MM.1S (cell line): ENCODE results near the gene TWSG1.

Experiments used
- DNase-seq: peaks from one replicate; pipeline ENCODE4 v3.0.0-alpha.2; 2015
- H2AFZ ChIP-seq: fragments of 300-600 bp; sonication (generic); 2 replicates; pipeline ENCODE4 v1.6.0; 2016; ENCODE audit warnings: antibody characterized with exemption, low read length
- H3F3A ChIP-seq: fragments of 300-600 bp; sonication (generic); 2 replicates; pipeline ENCODE4 v1.6.1; 2016; ENCODE audit warnings: mild to moderate bottlenecking, antibody characterized with exemption, low read length, moderate library complexity, mixed read lengths; ENCODE audit not compliant: insufficient read depth
- H3K27ac ChIP-seq: fragments of 300-600 bp; sonication (generic); 2 replicates; pipeline ENCODE4 v1.5.1; 2016; ENCODE audit warnings: mild to moderate bottlenecking, low read length
- H3K27me3 ChIP-seq: fragments of 300-600 bp; sonication (generic); replicated peaks from 2 replicates; pipeline ENCODE4 v1.6.0; 2016; ENCODE audit warnings: low read length; ENCODE audit not compliant: insufficient read depth
- H3K36me3 ChIP-seq: fragments of 300-600 bp; sonication (generic); replicated peaks from 2 replicates; pipeline ENCODE4 v1.6.1; 2016; ENCODE audit warnings: mild to moderate bottlenecking, low read length, mixed read lengths; ENCODE audit not compliant: insufficient read depth
- H3K4me1 ChIP-seq: fragments of 300-600 bp; sonication (generic); 2 replicates; pipeline ENCODE4 v1.6.1; 2016; ENCODE audit warnings: low read length, mixed read lengths
- H3K4me2 ChIP-seq: fragments of 300-600 bp; sonication (generic); 2 replicates; pipeline ENCODE4 v1.6.0; 2016; ENCODE audit warnings: low read depth, low read length
- H3K4me3 ChIP-seq: fragments of 300-600 bp; sonication (generic); 2 replicates; pipeline ENCODE4 v1.5.1; 2016; ENCODE audit warnings: low read length, mixed read lengths
- H3K79me2 ChIP-seq: fragments of 300-600 bp; sonication (generic); 2 replicates; pipeline ENCODE4 v1.6.1; 2016; ENCODE audit warnings: mixed run types, low read length, mixed read lengths
- H3K9ac ChIP-seq: fragments of 300-600 bp; sonication (generic); 2 replicates; pipeline ENCODE4 v1.6.1; 2016; ENCODE audit warnings: low read length, mixed read lengths
- H3K9me2 ChIP-seq: fragments of 300-600 bp; sonication (generic); replicated peaks from 2 replicates; pipeline ENCODE4 v1.6.1; 2016; ENCODE audit warnings: mild to moderate bottlenecking, low read length, mixed read lengths; ENCODE audit not compliant: insufficient read depth
- H3K9me3 ChIP-seq: fragments of 300-600 bp; sonication (generic); replicated peaks from 2 replicates; pipeline ENCODE4 v1.6.1; 2016; ENCODE audit warnings: mild to moderate bottlenecking, low read length, mixed read lengths; ENCODE audit not compliant: insufficient read depth
- H4K20me1 ChIP-seq: fragments of 300-600 bp; sonication (generic); 2 replicates; pipeline ENCODE4 v1.6.1; 2016; ENCODE audit warnings: mild to moderate bottlenecking, low read length, moderate library complexity, mixed read lengths; ENCODE audit not compliant: insufficient read depth
- EZH2 ChIP-seq: fragments of 300-600 bp; sonication (generic); optimal IDR thresholded peaks from 2 replicates; pipeline ENCODE3; 2017; ENCODE audit warnings: low read depth, mild to moderate bottlenecking, antibody characterized with exemption, low read length, mixed read lengths
- EZH2phosphoT487 ChIP-seq: fragments of 300-600 bp; sonication (generic); IDR thresholded peaks from 2 replicates; pipeline ENCODE4 v1.6.1; 2018; ENCODE audit warnings: antibody characterized with exemption, low read length
- TF ChIP-seq, protein P1 (sequence below): fragments of 300-600 bp; sonication (generic); IDR thresholded peaks from 2 replicates; pipeline ENCODE4 v1.5.1; 2016; ENCODE audit warnings: antibody characterized with exemption, low read length, mixed read lengths

Gene TWSG1

DNA sequence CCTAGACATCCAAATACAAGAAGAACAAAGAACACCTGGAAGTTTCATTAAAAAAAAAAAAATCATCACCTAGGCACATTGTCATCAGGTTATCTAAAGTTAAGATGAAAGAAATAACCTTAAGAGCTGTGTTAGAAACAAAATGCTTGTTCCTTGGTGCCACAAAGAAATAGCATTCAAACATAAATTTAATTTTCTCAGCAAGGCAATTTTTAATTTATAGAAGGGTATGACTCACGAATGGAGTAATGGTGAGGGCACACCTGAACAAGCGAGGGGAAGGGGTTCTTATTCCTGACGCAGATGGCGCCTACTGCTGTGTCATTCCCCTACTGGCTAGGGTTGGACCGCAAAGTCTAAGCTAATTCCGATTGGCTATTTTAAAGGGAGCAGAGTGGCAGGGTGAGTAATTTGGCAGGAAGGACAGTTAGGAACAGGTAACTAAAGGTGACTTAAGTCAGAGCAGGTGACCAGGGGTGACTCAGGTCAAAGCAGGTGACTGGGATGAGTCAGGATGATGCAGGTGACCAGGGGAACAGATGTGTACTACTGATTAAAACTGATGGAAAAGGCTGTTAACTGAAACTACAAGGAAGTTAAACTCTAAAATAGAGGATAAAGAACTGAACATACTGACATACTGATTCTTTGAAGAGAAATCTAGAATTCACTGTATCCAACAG, 30.0 kb upstream of the TWSG1 start:
- no peaks in the 10 kb centered on the region for H3K79me2 ChIP-seq
- no peak overlapping the region for H3K27ac ChIP-seq
- TF ChIP-seq, protein P1, sequence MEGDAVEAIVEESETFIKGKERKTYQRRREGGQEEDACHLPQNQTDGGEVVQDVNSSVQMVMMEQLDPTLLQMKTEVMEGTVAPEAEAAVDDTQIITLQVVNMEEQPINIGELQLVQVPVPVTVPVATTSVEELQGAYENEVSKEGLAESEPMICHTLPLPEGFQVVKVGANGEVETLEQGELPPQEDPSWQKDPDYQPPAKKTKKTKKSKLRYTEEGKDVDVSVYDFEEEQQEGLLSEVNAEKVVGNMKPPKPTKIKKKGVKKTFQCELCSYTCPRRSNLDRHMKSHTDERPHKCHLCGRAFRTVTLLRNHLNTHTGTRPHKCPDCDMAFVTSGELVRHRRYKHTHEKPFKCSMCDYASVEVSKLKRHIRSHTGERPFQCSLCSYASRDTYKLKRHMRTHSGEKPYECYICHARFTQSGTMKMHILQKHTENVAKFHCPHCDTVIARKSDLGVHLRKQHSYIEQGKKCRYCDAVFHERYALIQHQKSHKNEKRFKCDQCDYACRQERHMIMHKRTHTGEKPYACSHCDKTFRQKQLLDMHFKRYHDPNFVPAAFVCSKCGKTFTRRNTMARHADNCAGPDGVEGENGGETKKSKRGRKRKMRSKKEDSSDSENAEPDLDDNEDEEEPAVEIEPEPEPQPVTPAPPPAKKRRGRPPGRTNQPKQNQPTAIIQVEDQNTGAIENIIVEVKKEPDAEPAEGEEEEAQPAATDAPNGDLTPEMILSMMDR: no peak
- no peak overlapping the region for H3K4me2 ChIP-seq
- H3K27me3 ChIP-seq: no peaks in the 10 kb centered on the region
- no peak overlapping the region for H2AFZ ChIP-seq
- H3K9me2 ChIP-seq: no peaks in the 10 kb centered on the region
- no peak overlapping the region for H3K9ac ChIP-seq
- no peaks in the 10 kb centered on the region for H3K36me3 ChIP-seq
- H3K4me3 ChIP-seq: no peak overlapping the region
- H3K9me3 ChIP-seq: no peaks in the 10 kb centered on the region
- no peaks in the 10 kb centered on the region for H3K4me1 ChIP-seq
- H4K20me1 ChIP-seq: no peaks in the 10 kb centered on the region
- no peaks in the 10 kb centered on the region for H3F3A ChIP-seq
- DNase-seq: no peak

DNA sequence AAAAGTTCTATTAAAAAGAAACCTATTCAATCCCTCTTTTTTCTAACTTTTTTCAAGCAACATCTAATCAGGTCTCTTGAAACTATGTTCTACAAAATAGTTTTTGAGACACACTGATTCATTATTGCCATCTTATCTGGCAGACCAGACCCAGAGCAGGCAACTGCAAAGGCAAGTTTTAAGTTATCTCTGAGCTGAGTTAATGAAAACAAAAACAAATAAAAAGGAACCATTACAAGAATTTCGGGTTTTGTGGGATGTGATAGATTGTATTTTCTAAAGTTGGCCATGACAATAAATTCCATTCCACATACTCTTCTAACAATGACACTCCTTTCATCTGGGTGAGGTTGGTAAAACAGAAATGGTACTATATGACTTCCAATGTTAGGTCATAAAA, 15.2 kb upstream of the TWSG1 start:
- no peak overlapping the region for H3K27ac ChIP-seq
- H3K4me1 ChIP-seq: no peaks in the 10 kb centered on the region
- no peaks in the 10 kb centered on the region for H3K9me3 ChIP-seq
- no peaks in the 10 kb centered on the region for H3K27me3 ChIP-seq
- no peaks in the 10 kb centered on the region for H3F3A ChIP-seq
- no peak for DNase-seq
- no peaks in the 10 kb centered on the region for H4K20me1 ChIP-seq
- no peak overlapping the region for H3K4me3 ChIP-seq
- H3K9me2 ChIP-seq: no peaks in the 10 kb centered on the region
- no peak overlapping the region for H3K4me2 ChIP-seq
- TF ChIP-seq, protein P1: no peak
- no peak for TF ChIP-seq EZH2phosphoT487
- TF ChIP-seq EZH2: no peak
- no peak overlapping the region for H3K9ac ChIP-seq
- no peaks in the 10 kb centered on the region for H3K36me3 ChIP-seq
- H3K79me2 ChIP-seq: no peaks in the 10 kb centered on the region
- no peak overlapping the region for H2AFZ ChIP-seq

GRCh38 chr18:9321017-9321452, 13.5 kb upstream of the TWSG1 start:
- Histone ChIP-seq H3F3A (no peaks in the 10 kb centered on the region), H3K27ac (no peak overlapping the region), H3K79me2 (no peaks in the 10 kb centered on the region), H3K9ac (no peak overlapping the region), H4K20me1 (no peaks in the 10 kb centered on the region), H3K36me3 (no peaks in the 10 kb centered on the region), H3K27me3 (no peaks in the 10 kb centered on the region), H2AFZ (no peak overlapping the region), H3K4me3 (no peak overlapping the region), H3K9me2 (no peaks in the 10 kb centered on the region), H3K4me2 (no peak overlapping the region), H3K4me1 (no peaks in the 10 kb centered on the region), H3K9me3 (no peaks in the 10 kb centered on the region)
- TF ChIP-seq EZH2 (no peak), EZH2phosphoT487 (no peak)
- TF ChIP-seq, protein P1: no peak
- DNase-seq: no peak
